Measurements from ENCODE around the gene HELZ.

The HELZ gene

GRCh38 chr17:67021196-67021595 is 223.8 kb downstream of the HELZ start:
- ATAC-seq, result no peak
